Fibroblast of peridontal ligament (primary cell): Measurements from ENCODE around the gene BMPER.

ENCODE experiments used
- DNase-seq: peaks from one replicate; pipeline ENCODE4 v3.0.0-alpha.2; 2010; ENCODE audit errors: extremely low read depth

BMPER gene

DNA sequence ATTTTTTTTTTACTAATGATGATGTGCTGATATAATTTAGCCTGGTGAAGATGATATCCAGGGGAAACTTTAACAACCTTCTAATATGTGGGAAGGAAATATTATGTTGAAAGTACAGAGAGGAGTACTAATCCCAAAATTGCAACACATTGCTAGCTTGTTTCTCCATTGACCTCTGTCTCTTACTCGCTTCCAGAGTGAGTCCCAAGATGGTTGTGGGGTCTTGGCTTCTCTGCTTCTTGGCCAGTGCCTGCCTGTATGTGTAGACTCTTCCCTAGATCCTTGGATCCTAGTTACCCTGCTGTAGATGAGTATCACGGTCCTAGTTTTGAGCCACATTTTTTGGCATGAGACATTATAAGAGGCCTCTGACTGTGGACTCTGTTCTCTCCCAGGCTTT, 17.5 kb downstream of the BMPER start:
- DNase-seq, result peak; percentile 45

- no peak for DNase-seq
These were observed 18.3 kb downstream of the BMPER start for GRCh38 chr7:33923440-33924229.

GRCh38 chr7:33926535-33926934, 21.2 kb downstream of the BMPER start:
- peak; percentile 56 for DNase-seq

GRCh38 chr7:33928986-33929385, 23.6 kb downstream of the BMPER start:
- no peak for DNase-seq

GRCh38 chr7:33932221-33932620, 26.9 kb downstream of the BMPER start:
- DNase-seq, result no peak

- DNase-seq, result peak; percentile 96
These were observed 27.6 kb downstream of the BMPER start for GRCh38 chr7:33932832-33933468.

GRCh38 chr7:33933611-33934281, 28.4 kb downstream of the BMPER start:
- peak; percentile 79 for DNase-seq

- no peak for DNase-seq
These were observed 29.1 kb downstream of the BMPER start for GRCh38 chr7:33934391-33934790.

GRCh38 chr7:33936503-33936902, 31.2 kb downstream of the BMPER start:
- DNase-seq, result no peak

GRCh38 chr7:33937871-33938270, 32.5 kb downstream of the BMPER start:
- no peak for DNase-seq

- DNase-seq, result no peak
These were observed 33.8 kb downstream of the BMPER start for GRCh38 chr7:33939121-33939520.

DNA sequence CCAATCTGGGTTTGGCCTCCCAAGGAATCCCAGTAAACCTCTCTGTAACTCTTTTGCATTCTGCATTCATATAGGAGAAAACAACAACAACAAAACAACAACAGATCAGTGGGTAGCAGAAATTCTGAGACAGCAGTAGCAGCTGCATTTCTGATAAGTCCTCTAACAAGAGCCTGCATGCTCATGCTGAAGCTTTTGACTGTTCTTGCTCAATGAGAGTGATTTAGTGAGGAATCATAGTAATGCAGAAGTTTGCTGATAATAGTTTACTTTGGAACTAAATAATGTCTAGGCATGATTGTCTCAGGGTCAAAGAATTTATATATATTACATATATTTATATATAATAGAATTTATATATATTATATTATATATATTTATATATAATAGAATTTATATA, 35.2 kb downstream of the BMPER start:
- peak; percentile 47 for DNase-seq

- DNase-seq, result no peak
These were observed 36.1 kb downstream of the BMPER start for GRCh38 chr7:33941418-33941817.

GRCh38 chr7:33946094-33946699, 40.9 kb downstream of the BMPER start:
- no peak for DNase-seq

GRCh38 chr7:33950047-33950714, 44.8 kb downstream of the BMPER start:
- no peak for DNase-seq

- peak; percentile 61 for DNase-seq
These were observed 47.5 kb downstream of the BMPER start for GRCh38 chr7:33952824-33953223.

- no peak for DNase-seq
These were observed 52.8 kb downstream of the BMPER start for GRCh38 chr7:33958104-33958503.

DNA sequence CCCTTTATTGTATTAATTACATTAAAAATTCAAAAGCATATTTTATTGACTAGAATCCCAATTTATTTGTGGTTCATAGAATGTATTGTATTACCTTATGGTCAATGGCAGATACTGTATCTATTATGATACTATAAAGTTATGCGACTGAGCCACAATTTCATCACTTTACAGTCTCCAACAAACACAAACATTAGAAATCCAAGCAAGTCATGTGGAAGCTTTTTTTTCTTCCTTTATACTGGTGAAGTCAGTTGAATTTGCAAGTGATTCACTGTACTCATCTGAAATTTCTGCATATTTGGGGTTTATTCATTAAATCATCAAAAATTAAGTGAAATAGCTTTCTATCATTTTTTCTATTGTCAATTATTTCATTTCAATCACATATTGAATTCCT, 54.3 kb downstream of the BMPER start:
- peak; percentile 75 for DNase-seq

DNA sequence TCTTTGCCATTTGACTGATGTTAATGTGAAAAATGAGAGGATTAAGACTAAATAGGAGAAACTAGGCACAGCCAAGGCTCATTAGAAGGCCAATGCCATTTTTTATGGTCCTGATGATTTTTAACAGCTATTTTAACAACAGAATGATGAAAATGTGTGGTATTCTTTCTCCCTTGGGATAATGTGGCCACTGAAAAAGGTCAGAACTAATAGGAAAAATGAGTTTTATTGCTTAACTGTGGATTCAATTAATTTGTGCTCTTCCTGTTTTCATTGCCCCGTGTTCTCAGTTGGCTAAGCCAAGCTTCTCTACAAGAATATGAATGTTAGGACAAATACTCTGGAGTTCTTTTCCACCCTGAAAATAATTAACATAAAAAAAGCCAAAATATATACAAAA, 56.6 kb downstream of the BMPER start:
- peak; percentile 45 for DNase-seq

DNA sequence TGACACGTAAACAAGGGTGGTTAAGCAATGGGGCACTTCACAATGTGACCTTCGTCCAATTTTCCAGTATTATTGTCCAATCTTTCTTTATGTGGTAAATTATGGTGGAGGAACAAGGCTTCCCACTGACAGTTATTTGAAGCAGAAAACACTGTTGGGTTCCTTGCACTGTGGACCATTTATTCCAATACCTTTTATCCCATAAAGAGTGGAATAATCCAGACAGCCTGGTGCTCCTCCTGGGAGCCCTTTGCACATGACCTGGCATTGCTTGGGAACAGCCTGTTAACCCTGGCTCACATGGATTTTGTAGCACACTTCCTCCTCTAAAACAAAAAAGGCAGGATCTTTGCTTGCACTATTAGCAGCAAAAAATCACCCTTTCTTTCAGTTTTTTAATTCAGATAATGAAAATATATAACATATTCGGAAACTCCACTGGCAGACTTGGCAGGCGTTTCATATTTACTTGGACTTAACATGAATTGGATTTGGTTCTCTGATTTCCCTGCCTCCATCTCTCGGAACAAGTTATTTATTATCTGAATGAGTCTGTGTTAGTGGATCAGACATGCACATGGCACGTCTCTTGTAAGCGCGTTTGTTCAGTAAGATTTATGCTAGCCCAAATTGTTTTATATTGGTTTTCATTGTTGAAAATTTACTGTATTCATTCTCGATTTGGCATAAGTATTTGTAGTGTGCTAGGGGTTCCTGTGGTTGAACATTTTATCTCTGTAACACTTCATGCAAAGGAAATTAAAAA, 59.3 kb downstream of the BMPER start:
- DNase-seq, result no peak

- DNase-seq, result peak; percentile 60
These were observed 59.9 kb downstream of the BMPER start for GRCh38 chr7:33965183-33965744.
